NCI-H748 treated with DMSO at 0.1 percent for 48 hours (cell line): Measurements from ENCODE around the gene METTL2A.
"Not testable (repeated sequence)": the region's sequence is repeated elsewhere in the genome, so short reads cannot be mapped to it uniquely, and the experiment has no call there.

ENCODE experiments used
- DNase-seq: peaks from one replicate; lab custom pipeline; 2025; lab: John Stamatoyannopoulos, UW

Gene METTL2A, protein sequence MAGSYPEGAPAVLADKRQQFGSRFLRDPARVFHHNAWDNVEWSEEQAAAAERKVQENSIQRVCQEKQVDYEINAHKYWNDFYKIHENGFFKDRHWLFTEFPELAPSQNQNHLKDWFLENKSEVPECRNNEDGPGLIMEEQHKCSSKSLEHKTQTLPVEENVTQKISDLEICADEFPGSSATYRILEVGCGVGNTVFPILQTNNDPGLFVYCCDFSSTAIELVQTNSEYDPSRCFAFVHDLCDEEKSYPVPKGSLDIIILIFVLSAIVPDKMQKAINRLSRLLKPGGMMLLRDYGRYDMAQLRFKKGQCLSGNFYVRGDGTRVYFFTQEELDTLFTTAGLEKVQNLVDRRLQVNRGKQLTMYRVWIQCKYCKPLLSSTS

GRCh38 chr17:62423647-62424461, at the start of gene METTL2A:
METTL2A (plus strand) TSS chr17:62423897; CDS start chr17:62423903, 6 bp downstream.
- DNase-seq: peak; percentile 76

GRCh38 chr17:62380253-62380652, 43.4 kb upstream of the METTL2A start, which contains the start of gene EFCAB3:
EFCAB3 (plus strand) TSS chr17:62380553; CDS start chr17:62382980, 2,427 bp downstream.
- no peak for DNase-seq

DNA sequence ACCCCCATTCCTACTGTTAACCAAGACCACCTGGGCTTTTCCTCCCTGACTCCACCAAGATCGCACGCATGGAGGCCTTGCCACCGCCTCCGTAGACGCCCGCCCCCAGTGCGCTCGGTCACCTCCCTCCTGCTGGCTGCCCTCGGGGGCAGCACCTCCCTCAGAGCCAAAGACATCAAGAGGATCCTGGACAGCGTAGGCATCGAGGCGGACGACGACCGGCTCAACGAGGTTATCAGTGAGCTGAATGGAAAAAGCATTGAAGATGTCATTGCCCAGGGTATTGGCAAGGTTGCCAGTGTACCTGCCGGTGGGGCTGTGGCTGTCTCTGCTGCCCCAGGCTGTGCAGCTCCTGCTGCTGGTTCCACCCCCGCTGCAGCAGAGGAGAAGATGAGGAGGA, 42.1 kb upstream of the METTL2A start:
- DNase-seq: no peak

DNA sequence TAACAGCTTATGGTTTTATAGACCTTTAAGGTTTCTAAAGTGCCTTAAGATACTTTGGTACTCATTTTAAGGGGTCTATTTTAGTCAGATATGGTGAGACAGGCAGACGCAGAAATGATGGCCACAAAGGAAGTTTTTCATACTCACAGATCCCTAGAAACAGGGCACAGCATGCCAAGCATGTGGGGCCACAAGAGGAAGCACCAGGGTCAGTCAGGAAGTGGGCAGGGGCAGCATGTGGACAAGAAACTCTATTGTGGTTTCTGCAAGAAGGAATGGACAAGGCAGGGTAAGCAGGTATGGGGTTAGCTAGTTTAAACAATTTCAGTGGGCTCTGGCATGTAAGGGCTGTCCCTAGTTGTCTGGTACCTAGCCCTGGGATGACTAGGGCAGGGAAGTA, 34.8 kb upstream of the METTL2A start:
- DNase-seq: no peak

- DNase-seq: no peak
Measured at GRCh38 chr17:62392908-62393307, 30.8 kb upstream of the METTL2A start.

DNA sequence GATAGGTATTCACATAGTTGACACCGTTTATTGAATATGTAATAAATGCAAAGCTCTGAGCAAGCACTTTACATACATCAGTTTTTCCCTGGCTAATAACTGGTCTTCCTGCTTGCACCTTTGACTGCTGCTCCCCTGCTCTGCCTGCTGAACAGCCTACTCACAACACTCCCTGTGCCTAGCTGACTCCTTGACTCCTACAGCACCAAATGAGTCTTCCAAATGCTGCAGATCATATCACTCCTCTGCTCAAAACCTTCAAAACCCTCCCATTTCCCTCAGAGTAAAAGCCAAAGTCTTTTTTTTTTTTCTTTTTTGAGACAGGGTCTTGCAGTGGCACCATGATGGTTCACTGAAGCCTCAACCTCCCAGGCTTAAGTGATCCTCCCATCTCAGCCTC, 24.8 kb upstream of the METTL2A start:
- no peak for DNase-seq

DNA sequence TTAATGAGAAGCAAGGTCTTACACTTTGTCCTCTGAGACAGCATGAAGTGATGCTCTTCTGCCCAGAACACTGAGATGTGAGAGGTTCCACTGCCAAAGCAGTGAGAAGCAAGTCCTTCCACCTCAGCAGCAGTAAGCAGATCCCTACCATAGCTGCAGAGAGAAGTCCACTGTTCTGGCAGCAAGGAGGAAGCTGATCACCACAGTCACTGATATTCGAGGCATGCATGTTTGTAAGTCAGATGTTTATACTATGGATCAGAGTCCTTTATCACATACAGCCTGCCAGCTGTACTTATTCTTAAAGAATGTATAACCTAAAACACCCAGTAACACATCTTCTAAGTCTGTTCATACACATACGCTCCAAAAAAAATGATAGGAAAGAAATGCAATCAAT, 18.2 kb upstream of the METTL2A start:
- DNase-seq: no peak

DNA sequence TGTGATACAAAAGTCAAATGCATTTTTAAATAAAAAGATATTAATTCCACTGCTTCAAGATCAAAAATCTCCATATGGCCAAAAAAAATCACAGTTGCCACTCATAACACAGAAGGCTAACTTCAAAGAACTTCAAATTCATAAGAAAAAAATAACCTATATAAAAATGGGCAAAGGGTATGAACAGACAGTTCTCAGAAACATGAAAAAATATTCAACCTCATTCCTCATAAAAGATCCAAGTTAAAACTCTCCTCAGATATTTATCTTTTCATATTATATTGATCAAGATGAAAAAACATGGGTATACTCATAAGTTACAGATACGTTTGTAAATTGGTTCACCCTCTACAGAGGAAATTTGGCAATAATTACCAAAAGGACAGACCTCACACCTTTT, 10.6 kb upstream of the METTL2A start:
- DNase-seq: not testable (repeated sequence)

GRCh38 chr17:62426214-62426613, 2.5 kb downstream of the METTL2A start:
- DNase-seq: not testable (repeated sequence)

DNA sequence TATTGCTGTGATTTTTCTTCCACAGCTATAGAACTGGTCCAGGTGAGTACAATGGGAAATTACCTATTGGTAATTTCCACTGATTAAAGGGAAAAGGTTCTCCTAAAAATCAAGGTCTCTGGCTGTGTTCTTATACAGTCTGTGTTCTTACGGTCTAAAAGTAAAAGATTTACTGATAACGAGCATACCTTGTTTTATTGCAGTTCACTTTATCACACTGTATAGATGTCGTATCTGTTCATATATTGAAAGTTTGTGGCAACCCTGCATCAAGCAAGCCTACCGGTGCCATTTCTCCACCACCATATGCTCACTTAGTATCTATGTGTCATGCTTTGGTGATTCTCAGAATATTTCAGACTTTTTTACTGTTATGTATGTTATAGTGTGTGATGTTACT, 11.6 kb downstream of the METTL2A start:
- DNase-seq: not testable (repeated sequence)

- DNase-seq: not testable (repeated sequence)
Measured at GRCh38 chr17:62441181-62441580, 17.5 kb downstream of the METTL2A start.

DNA sequence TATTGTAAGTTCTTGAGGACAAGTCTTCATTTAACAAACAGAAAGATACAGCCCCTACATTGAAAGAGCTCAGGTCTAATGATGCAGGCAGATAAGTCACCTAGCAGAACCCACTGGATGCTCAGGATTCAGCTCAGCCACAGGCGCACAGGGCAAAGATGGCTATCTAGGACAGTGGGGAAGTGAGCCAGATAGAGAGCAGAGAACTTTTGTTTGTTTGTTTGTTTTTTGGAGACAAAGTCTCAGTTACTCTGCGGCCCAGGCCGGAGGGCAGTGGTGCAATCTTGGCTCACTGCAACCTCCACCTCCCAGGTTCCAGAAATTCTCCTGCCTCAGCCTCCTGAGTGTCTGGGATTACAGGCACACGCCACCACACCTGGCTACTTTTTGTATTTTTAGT, 20.4 kb downstream of the METTL2A start:
- no peak for DNase-seq

DNA sequence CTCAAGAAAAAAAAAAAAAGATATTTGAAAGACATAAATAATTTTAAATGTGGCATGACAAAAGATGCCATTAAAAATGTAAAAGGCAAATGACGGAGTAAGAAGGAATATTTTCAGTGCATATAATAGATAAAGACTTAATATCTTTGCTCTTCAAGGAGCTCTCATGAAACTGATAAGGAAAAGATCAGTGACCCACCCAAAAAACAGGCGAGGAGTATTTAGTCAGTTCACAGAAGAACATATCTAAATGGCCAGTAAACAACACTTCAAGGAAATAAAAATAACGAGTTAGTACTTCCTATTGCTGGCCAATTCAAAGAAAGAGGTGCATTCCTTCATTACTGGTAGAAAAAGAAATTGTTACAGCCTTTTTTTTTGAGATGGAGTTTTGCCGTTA, 22.1 kb downstream of the METTL2A start:
- not testable (repeated sequence) for DNase-seq

GRCh38 chr17:62452195-62452594, 28.5 kb downstream of the METTL2A start:
- DNase-seq: not testable (repeated sequence)

- not testable (repeated sequence) for DNase-seq
Measured at GRCh38 chr17:62453041-62453440, 29.3 kb downstream of the METTL2A start.

DNA sequence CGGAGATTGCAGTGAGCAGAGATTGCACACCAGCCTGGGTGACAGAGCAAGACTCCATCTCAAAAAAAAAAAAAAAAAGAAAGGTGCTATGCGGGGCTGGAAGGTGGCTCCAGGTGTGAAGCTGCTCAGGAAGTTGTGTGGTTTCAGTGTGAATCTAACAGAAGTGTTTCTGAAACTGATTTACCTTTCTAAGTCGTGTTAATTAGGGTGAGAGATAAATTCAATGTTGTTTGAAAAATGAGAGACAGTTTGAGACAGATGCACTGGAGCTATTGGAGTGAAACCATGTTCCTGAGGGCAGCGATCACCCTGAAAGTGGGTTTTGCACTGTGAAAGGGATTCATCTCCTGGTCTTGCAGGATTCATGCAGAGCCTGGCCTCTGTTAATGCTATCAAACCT, 30.0 kb downstream of the METTL2A start:
- DNase-seq: not testable (repeated sequence)

- DNase-seq: not testable (repeated sequence)
Measured at GRCh38 chr17:62454111-62454510, 30.4 kb downstream of the METTL2A start.

DNA sequence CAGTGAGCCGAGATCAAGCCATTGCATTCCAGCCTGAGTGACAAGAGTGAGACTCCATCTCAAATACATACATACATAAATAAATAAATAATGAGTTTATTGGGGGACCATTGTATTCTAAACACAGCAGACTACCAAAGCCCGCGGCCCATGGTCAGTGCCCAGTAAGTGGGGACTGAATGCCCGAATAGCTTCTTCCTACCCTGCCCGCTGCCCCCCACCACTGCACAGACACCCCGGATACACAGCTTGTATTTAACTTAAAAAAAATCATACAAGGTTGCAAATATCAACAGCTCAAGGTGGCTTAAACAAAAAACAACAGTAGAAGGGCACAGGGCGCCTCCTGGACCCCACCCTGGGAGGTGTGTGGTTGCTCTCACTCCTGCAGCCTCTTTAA, 32.3 kb downstream of the METTL2A start:
- no peak for DNase-seq

DNA sequence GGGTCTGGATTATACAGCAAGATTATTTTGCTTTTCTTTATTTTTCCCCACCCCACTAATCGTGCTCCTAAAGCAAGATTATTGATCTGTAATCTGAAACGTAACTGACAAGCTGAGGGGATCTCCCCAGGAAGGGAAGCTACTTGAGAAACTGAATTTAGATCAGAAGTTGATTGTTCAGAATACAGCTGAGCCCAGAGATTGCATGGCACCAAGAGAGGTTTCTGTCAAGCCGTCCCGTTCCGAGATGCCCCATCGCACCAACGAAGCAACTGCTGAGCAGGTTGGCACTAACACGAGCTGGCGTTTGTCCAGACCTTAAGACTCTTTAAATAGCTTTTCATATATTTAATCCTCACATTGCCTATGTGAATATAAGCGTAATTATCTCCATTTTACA, 34.8 kb downstream of the METTL2A start:
- not testable (repeated sequence) for DNase-seq

DNA sequence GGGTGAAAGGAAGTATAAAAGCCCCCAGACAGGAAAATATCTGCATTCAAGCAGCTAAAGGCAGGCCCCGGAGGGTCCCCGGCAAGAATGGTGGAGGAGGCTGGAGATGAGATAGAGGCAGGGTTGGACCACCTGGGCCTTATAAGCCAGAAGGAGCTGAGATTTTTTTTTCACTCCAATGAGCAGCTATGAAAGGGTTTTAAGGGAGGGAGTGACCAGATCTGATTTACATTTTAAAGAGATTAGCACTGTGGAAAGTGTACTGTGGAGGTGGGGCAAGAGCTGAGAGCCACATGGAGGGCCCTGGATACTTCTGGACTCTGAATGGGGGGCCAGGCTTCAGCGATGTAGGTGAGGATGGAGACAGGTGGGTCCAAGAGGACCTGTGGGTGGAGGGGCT, 40.7 kb downstream of the METTL2A start:
- DNase-seq: not testable (repeated sequence)

GRCh38 chr17:62465271-62465670, 41.6 kb downstream of the METTL2A start:
- not testable (repeated sequence) for DNase-seq

GRCh38 chr17:62470666-62471379, 47.1 kb downstream of the METTL2A start:
- DNase-seq: peak; percentile 66
